Uterus (tissue), 2 donors: ENCODE results near the gene SLC8A2.

Source experiments
- CTCF ChIP-seq, 4 experiments: fragments of 200-600 bp in 2 of 4; fragments of 450-650 bp in 2 of 4; sonication (generic) in 2 of 4; IDR thresholded peaks; one replicate each; pipeline ENCODE4 v1.5.1; 2016 to 2019; ENCODE audit warnings: antibody characterized with exemption in 4 of 4, mild to moderate bottlenecking in 2 of 4, moderate library complexity in 1 of 4
- POLR2A ChIP-seq, 2 donors: fragments of 450-650 bp; IDR thresholded peaks; one replicate each; pipeline ENCODE4 v1.6.1; 2016; ENCODE audit warnings: antibody characterized with exemption in 2 of 2, mild to moderate bottlenecking in 1 of 2, moderate library complexity in 1 of 2

DNA sequence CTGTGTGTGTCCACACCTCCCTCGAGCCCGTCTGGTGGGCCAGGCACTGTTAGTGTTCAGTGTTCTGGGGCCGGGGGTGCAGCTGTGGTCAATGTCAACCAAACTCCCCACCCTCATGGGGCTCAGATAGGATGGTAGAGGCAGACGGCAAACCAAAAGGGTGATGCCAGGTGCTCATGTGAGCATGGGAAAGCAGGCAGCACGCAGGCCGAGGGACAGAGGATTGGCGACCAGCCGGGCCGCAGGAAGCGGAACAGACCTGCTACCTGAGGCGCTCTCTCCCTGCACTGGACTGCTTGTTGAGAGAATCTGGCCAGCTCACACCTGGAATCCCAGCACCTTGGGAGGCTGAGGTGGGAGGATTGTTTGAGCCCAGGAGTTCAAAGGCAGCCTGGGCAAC lies 93.4 kb downstream of the SLC8A2 start:
- TF ChIP-seq POLR2A (IDR thresholded peaks at IDR 0.05): no peak
- TF ChIP-seq CTCF (IDR thresholded peaks at IDR 0.05): no peak
